Prostate gland (tissue), 2 donors: Measurements from ENCODE around the gene CAMK2N2.

Experiments
- CTCF ChIP-seq, 4 experiments: fragments of 200-600 bp in 2 of 4; fragments of 450-650 bp in 2 of 4; sonication (generic) in 2 of 4; IDR thresholded peaks; 1 replicate in 3 of 4; 2 replicates in 1 of 4; pipeline ENCODE4 v1.5.1; 2016 to 2019; ENCODE audit warnings: antibody characterized with exemption in 4 of 4, mild to moderate bottlenecking in 2 of 4, moderate library complexity in 2 of 4
- POLR2A ChIP-seq: fragments of 450-650 bp; IDR thresholded peaks from one replicate; pipeline ENCODE4 v1.6.1; 2016; ENCODE audit warnings: antibody characterized with exemption, mild to moderate bottlenecking

GRCh38 chr3:184262764-184263179 lies 1.4 kb upstream of the CAMK2N2 start:
- TF ChIP-seq CTCF (IDR thresholded peaks at IDR 0.05): no peak
- no peak for TF ChIP-seq POLR2A
